Colonic mucosa (tissue), 4 donors: ENCODE data around the gene HDDC2. TPM values are rescaled to one million over a fixed set of nuclear protein-coding genes. Genes with fewer than 3 reads are reported as not detected.

Experiments
- DNase-seq: peaks from one replicate; pipeline ENCODE4 v3.0.0-alpha.2; 2020
- H3K27ac ChIP-seq: fragments of 200-600 bp; one replicate; pipeline ENCODE4 v1.8.0; 2021
- H3K27me3 ChIP-seq: fragments of 200-600 bp; one replicate; pipeline ENCODE4 v1.8.0; 2021
- H3K36me3 ChIP-seq: fragments of 200-600 bp; one replicate; pipeline ENCODE4 v1.8.0; 2021
- H3K4me1 ChIP-seq: fragments of 200-600 bp; one replicate; pipeline ENCODE4 v1.8.0; 2021; ENCODE audit warnings: mild to moderate bottlenecking
- H3K4me3 ChIP-seq: fragments of 200-600 bp; one replicate; pipeline ENCODE4 v1.8.0; 2021
- H3K9ac ChIP-seq, 2 donors: one replicate each; pipeline ENCODE4 v1.7.0; 2013; ENCODE audit warnings: control low read depth in 2 of 2, low read depth in 2 of 2, low read length in 2 of 2
- H3K9me3 ChIP-seq: fragments of 200-600 bp; one replicate; pipeline ENCODE4 v1.8.0; 2021
- intact Hi-C: fragments of 100-400 bp; cut with DNase I; formaldehyde crosslinking; loops from one replicate; pipeline ENCODE4 v1.14.1; 2022
- total RNA-seq, 2 donors: library from RNA; stranded (reverse); fragmentation: NEBNext Ultra II Directional in 1 of 2; extraction: Animal tissue kit (Norgen Biotek cat#: 25700) in 1 of 2; gene quantifications; one replicate each; pipeline ENCODE4 v1.2.1, GENCODE V29; 2021
- TF ChIP-seq, protein P1 (sequence below): fragments of 200-600 bp; IDR thresholded peaks from one replicate; pipeline ENCODE4 v1.8.0; 2022; ENCODE audit warnings: antibody characterized with exemption, mild to moderate bottlenecking
- donor health status: healthy.
- donor health status: DM: no; HTN: no; CAD: no.
- donor health status: DM: no; HTN: no; CAD: no.

Gene HDDC2
- total RNA-seq, 2 donors from 2014 or later, result 39.4 to 44.8 TPM

DNA sequence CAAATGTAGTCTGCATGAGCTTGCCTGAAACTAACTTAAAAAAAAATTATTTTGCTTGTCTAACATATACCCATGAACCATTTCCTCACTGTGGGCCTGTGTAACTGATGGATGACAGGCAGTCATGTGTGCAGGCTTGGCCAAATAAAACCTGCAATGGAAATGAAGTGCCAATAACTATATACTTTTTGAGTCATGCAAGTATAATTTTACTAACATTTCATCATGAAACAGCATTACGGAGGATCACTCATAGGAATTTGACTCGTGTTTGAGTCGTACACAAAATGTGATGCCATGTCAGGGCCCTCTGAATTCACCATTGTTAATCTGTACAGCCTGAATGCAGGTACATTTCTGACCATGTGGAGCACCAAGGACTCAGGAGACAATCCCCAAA, 46.6 kb downstream of the HDDC2 start:
- TF ChIP-seq, protein P1, sequence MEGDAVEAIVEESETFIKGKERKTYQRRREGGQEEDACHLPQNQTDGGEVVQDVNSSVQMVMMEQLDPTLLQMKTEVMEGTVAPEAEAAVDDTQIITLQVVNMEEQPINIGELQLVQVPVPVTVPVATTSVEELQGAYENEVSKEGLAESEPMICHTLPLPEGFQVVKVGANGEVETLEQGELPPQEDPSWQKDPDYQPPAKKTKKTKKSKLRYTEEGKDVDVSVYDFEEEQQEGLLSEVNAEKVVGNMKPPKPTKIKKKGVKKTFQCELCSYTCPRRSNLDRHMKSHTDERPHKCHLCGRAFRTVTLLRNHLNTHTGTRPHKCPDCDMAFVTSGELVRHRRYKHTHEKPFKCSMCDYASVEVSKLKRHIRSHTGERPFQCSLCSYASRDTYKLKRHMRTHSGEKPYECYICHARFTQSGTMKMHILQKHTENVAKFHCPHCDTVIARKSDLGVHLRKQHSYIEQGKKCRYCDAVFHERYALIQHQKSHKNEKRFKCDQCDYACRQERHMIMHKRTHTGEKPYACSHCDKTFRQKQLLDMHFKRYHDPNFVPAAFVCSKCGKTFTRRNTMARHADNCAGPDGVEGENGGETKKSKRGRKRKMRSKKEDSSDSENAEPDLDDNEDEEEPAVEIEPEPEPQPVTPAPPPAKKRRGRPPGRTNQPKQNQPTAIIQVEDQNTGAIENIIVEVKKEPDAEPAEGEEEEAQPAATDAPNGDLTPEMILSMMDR, result no peak
- H3K4me3 ChIP-seq, result no peak overlapping the region
- H3K9ac ChIP-seq, result no peak overlapping the region
- no peaks in the 10 kb centered on the region for H3K4me1 ChIP-seq
- intact Hi-C loops, result no loop called here
- H3K9me3 ChIP-seq, result no peaks in the 10 kb centered on the region
- H3K36me3 ChIP-seq, result no peaks in the 10 kb centered on the region
- no peak overlapping the region for H3K27ac ChIP-seq
- no peak for DNase-seq
- H3K27me3 ChIP-seq, result no peaks in the 10 kb centered on the region

DNA sequence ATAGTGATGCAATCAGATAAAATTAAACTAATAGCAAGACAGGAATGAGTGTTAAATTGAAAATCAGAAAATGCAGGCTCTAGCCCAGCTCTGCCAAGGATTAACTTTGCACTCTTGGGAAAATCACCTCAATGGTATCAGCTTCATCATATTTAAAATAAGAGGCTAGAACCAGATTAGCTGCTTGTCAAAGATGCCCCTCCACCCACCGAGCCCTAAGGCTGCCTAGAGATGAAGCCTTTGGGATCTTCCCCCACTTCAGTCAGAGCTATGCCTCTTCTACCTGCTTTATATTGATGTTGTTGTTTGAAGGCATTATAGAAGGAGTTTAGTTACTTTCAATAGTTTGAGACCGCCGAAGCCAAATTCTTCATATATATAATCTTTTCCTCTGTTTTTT, 47.4 kb downstream of the HDDC2 start:
- H3K36me3 ChIP-seq, result no peaks in the 10 kb centered on the region
- H3K27me3 ChIP-seq, result no peaks in the 10 kb centered on the region
- H3K27ac ChIP-seq, result no peak overlapping the region
- H3K9me3 ChIP-seq, result no peaks in the 10 kb centered on the region
- no peaks in the 10 kb centered on the region for H3K4me1 ChIP-seq
- no peak overlapping the region for H3K4me3 ChIP-seq
- H3K9ac ChIP-seq, result no peak overlapping the region
- no peak for DNase-seq
- TF ChIP-seq, protein P1, result no peak
- intact Hi-C loops, result no loop called here

DNA sequence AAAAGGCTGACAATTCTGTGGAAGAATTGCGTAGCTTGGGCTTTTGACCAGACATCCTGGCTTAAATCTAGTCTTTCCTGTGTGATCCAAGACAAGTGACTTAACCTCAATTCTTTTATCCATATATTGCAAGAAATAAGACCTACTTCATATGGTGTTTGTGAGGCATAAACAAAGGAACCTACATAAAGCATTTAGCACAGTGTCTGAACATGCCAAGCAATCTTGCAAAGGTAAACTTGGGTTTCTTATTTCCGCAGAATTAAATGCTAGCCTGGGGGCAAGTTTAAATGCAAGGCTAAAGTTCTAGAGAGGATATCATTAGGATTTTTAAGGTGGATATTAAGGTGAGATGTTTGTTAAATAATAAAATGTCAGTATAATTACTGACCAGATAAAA, 47.9 kb downstream of the HDDC2 start:
- no peak overlapping the region for H3K4me3 ChIP-seq
- H3K9ac ChIP-seq, result no peak overlapping the region
- intact Hi-C loops, result no loop called here
- no peaks in the 10 kb centered on the region for H3K36me3 ChIP-seq
- no peak for DNase-seq
- H3K27ac ChIP-seq, result no peak overlapping the region
- H3K4me1 ChIP-seq, result no peaks in the 10 kb centered on the region
- TF ChIP-seq, protein P1, result no peak
- H3K9me3 ChIP-seq, result no peaks in the 10 kb centered on the region
- H3K27me3 ChIP-seq, result no peaks in the 10 kb centered on the region

DNA sequence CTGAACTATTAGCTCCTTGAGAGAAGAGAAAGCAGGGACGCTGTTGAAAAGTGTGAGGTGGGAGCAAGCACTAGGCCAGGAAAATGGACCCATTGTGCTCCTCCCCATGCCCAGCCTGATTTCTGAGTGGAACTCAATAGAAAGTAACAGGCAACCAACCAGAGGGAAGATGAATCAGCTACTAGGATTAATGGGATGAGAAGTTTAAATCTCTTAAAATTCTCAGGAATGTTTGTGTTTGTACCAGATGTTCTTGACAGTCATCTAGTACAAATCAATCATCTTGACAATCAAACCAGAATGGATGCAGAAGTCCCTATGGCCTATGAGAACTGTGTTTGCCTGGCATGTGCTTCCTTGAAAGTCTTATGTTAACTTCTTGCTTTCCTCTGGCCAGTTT, 48.9 kb downstream of the HDDC2 start:
- Histone ChIP-seq H3K4me1 (no peaks in the 10 kb centered on the region), H3K36me3 (no peaks in the 10 kb centered on the region), H3K9ac (no peak overlapping the region), H3K4me3 (no peak overlapping the region), H3K27me3 (no peaks in the 10 kb centered on the region), H3K9me3 (no peaks in the 10 kb centered on the region), H3K27ac (no peak overlapping the region)
- TF ChIP-seq, protein P1, result no peak
- no peak for DNase-seq
- intact Hi-C loops, result no loop called here

DNA sequence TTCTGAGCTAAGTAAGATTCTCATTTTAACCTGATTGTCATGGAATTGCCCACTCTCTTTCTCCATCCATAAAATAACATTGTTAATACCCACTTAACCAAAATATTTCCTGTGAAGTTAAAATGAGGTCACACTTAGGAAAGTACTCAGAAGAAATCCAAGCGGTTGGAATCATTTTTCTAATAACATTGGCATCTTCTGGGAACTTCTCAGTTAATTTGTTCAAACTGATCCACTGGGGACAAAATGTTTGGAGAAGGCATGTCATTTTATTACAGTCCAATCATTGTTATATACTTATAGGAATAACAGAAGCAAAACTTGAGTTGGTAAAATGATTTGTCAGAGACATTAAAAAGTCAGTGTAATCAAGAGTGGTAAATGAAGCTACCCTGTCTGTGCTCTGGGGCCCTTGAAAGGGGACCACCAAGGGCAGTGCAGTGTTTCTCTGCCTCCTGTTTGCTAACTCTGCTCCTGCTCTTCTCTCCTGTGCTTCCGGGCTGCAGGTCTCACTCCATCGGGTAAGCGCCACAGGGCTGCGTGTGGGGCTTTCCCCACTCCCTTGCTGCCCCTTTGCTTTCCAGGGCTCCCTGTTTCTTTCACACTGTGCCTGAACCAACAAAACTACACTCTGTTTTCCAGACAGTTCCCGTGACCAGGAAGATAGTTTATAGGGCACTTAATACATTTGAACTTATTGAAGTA, 50.1 kb downstream of the HDDC2 start:
- Histone ChIP-seq H3K4me1 (no peaks in the 10 kb centered on the region), H3K9ac (no peak overlapping the region), H3K9me3 (no peaks in the 10 kb centered on the region), H3K36me3 (no peaks in the 10 kb centered on the region), H3K27me3 (no peaks in the 10 kb centered on the region), H3K4me3 (no peak overlapping the region), H3K27ac (no peak overlapping the region)
- DNase-seq, result no peak
- intact Hi-C loops, result no loop called here
- TF ChIP-seq, protein P1, result no peak
